T-helper 2 cell treated with Interferon-gamma antibody and Interleukin-4, amounts not matched to agents 5 μg/mL and 100 μg/mL, for 36 hours (primary cell): ENCODE results near the gene ZBTB4.

Experiments used
- DNase-seq: peaks from one replicate; pipeline ENCODE4 v3.0.0; 2021; ENCODE audit warnings: low spot score
- H3K27ac Mint-ChIP-seq: one replicate; pipeline ENCODE4 v1.8.0; 2021; ENCODE audit warnings: mild to moderate bottlenecking, mixed read lengths
- H3K27me3 Mint-ChIP-seq: one replicate; pipeline ENCODE4 v1.8.0; 2021; ENCODE audit warnings: low read depth, mixed read lengths
- H3K36me3 Mint-ChIP-seq: one replicate; pipeline ENCODE4 v1.8.0; 2021; ENCODE audit warnings: low read depth, mixed read lengths
- H3K4me1 Mint-ChIP-seq: one replicate; pipeline ENCODE4 v1.8.0; 2021; ENCODE audit warnings: low read depth, mixed read lengths
- H3K4me3 Mint-ChIP-seq: one replicate; pipeline ENCODE4 v1.8.0; 2022; ENCODE audit warnings: mild to moderate bottlenecking, moderate library complexity, mixed read lengths
- H3K9me3 Mint-ChIP-seq: one replicate; pipeline ENCODE4 v1.8.0; 2021; ENCODE audit warnings: mixed read lengths

ZBTB4 gene, protein sequence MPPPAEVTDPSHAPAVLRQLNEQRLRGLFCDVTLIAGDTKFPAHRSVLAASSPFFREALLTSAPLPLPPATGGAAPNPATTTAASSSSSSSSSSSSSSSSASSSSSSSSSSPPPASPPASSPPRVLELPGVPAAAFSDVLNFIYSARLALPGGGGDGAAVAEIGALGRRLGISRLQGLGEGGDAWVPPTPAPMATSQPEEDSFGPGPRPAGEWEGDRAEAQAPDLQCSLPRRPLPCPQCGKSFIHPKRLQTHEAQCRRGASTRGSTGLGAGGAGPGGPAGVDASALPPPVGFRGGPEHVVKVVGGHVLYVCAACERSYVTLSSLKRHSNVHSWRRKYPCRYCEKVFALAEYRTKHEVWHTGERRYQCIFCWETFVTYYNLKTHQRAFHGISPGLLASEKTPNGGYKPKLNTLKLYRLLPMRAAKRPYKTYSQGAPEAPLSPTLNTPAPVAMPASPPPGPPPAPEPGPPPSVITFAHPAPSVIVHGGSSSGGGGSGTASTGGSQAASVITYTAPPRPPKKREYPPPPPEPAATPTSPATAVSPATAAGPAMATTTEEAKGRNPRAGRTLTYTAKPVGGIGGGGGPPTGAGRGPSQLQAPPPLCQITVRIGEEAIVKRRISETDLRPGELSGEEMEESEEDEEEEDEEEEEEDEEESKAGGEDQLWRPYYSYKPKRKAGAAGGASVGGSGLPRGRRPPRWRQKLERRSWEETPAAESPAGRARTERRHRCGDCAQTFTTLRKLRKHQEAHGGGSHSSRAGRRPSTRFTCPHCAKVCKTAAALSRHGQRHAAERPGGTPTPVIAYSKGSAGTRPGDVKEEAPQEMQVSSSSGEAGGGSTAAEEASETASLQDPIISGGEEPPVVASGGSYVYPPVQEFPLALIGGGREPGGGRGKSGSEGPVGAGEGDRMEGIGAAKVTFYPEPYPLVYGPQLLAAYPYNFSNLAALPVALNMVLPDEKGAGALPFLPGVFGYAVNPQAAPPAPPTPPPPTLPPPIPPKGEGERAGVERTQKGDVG

DNA sequence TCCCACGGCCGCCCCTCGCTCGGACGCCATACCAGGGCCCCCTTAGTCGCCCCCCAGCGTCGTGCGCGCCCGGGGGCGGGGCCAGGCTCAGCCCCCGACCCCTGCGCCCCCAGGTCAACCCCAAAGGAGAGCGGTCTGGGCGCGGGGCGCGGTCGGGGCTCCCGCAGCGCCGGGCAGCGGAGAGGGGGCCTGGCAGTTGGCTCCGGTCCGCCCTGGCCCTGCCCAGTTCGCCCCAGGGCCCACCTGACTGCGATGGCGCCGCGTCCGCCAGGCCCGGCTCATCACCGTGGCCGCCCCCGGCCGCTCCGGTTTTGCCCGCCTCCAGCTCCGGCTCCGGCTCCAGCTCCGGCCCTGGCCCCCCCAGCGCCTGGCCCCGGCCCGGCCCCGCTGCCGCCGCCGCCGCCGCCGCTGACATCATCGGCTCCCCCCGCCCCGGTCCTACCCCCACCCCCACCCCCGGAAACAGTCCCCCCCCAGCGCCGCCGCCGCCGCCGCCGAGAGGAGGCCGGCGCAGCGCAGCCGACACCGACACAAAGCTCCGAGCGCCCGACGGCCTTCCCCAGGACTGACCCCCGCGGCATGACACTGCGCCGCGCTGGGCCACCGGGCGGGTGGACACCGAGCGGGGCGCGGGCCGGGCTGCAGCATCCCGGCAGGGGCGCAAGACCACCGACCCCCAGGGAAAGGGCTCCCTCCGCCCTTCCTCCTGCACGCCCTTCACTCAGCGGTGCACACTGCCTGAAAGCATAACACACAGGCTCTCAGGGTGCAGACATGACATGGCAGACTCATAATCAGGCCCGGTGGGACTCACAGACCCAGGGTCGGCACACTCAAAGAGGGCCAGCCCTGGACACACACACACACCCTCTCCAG, at the start of gene ZBTB4:
TSS of gene ZBTB4 (minus strand) at position 419 of the 876 bp plus-strand sequence. CDS start 12,830 bp downstream, outside the sequence.
- no peaks in the 10 kb centered on the region for H3K9me3 Mint-ChIP-seq
- peaks cover 41% of the 10 kb centered on the region for H3K4me1 Mint-ChIP-seq
- peak; percentile 61 for DNase-seq
- no peaks in the 10 kb centered on the region for H3K36me3 Mint-ChIP-seq
- no peaks in the 10 kb centered on the region for H3K27me3 Mint-ChIP-seq
- H3K27ac Mint-ChIP-seq: peak within 1 kb of the TSS; percentile 91
- peak within 1 kb of the TSS; percentile 89 for H3K4me3 Mint-ChIP-seq

DNA sequence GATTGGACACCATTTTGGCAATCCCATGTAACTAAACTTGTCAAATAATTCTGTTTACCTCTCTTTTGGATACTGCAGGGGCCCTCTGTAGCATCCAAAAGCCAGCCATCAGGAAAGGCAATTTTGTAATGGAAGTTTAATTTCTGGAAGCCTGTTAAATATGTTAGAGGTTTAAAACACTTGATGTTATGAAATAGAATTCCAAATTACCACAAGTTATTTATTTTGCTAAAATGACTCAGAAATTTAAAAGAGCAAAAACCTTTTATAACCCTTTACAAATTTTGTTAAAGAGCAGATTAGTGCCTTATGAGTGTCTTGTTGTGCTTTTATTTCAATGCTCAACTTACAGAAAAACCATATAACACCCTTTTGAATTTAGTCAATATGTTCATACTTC, 49.4 kb upstream of the ZBTB4 start:
- Mint-ChIP-seq H3K36me3 (no peaks in the 10 kb centered on the region), H3K4me1 (no peaks in the 10 kb centered on the region), H3K27me3 (no peaks in the 10 kb centered on the region), H3K27ac (no peak overlapping the region), H3K4me3 (no peak overlapping the region), H3K9me3 (peaks cover 18% of the 10 kb centered on the region)
- DNase-seq: no peak

DNA sequence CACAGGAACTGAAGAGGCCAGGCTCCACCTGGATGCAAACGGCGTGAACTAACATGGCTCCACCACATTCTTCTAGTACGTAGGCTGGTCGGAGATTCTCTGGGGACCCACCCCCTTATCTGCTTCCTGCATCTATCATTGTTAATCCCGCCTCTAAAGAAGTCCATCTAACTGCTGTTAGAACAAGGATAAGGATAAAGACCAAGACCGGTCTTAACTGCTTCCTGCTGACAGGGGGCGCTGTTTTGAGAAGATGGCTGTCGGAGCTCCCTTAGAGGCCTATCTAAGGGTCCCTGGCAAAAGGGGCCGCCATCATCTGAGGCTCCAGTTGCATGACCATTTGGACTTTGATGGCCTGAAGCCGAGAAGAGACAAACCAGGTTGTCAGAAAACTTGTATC, 43.6 kb upstream of the ZBTB4 start:
- Mint-ChIP-seq H3K27me3 (no peaks in the 10 kb centered on the region), H3K4me3 (no peak overlapping the region), H3K36me3 (no peaks in the 10 kb centered on the region), H3K4me1 (peaks cover 4% of the 10 kb centered on the region), H3K27ac (no peak overlapping the region), H3K9me3 (peaks cover 8% of the 10 kb centered on the region)
- DNase-seq: peak; percentile 23

DNA sequence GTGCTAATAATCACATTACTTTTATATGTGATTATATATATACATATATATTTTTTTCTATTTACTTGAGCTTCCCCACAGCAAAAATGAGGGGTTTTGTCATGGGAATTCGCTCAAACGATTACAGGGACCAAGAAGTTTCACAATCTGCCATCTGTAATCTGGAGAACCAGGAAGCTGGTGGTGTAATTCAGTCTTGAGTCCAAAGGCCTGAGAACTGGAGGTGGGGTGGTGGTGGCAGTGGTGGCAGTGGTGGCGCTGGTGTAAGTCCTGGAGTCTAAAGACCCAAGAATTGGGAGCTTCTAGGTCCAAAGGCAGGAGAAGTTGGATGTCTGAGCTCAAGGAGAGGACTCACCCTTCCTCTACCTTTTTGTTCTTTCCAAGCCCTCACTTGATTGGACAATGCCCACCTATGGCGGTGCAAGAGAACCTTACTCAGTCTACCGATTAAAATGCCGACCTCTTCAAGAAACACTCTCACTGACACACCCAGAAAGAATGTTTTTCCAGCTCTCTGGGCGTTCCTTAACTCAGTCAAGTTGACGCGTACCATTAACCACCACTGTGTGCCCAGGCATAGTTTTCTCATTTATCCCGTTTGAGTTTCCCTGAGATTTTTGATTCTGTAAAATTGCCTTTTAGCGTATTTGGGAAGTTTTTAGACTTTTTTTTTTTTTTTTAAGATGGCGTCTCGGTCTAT, 36.6 kb upstream of the ZBTB4 start:
- Mint-ChIP-seq H3K36me3 (peaks cover 34% of the 10 kb centered on the region), H3K27ac (no peak overlapping the region), H3K9me3 (no peaks in the 10 kb centered on the region), H3K4me3 (no peak overlapping the region), H3K4me1 (no peaks in the 10 kb centered on the region), H3K27me3 (no peaks in the 10 kb centered on the region)
- DNase-seq: no peak

DNA sequence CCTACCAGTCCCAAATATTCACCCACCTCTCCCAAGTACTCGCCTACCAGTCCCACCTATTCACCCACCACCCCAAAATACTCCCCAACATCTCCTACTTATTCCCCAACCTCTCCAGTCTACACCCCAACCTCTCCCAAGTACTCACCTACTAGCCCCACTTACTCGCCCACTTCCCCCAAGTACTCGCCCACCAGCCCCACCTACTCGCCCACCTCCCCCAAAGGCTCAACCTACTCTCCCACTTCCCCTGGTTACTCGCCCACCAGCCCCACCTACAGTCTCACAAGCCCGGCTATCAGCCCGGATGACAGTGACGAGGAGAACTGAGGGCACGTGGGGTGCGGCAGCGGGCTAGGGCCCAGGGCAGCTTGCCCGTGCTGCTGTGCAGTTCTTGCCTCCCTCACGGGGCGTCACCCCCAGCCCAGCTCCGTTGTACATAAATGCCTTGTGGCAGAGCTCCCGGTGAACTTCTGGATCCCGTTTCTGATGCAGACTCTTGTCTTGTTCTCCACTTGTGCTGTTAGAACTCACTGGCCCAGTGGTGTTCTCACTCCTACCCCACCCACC, 34.5 kb upstream of the ZBTB4 start:
- Mint-ChIP-seq H3K4me1 (no peaks in the 10 kb centered on the region), H3K27ac (no peak overlapping the region), H3K27me3 (no peaks in the 10 kb centered on the region), H3K9me3 (no peaks in the 10 kb centered on the region), H3K36me3 (peaks cover 50% of the 10 kb centered on the region), H3K4me3 (no peak overlapping the region)
- DNase-seq: no peak

DNA sequence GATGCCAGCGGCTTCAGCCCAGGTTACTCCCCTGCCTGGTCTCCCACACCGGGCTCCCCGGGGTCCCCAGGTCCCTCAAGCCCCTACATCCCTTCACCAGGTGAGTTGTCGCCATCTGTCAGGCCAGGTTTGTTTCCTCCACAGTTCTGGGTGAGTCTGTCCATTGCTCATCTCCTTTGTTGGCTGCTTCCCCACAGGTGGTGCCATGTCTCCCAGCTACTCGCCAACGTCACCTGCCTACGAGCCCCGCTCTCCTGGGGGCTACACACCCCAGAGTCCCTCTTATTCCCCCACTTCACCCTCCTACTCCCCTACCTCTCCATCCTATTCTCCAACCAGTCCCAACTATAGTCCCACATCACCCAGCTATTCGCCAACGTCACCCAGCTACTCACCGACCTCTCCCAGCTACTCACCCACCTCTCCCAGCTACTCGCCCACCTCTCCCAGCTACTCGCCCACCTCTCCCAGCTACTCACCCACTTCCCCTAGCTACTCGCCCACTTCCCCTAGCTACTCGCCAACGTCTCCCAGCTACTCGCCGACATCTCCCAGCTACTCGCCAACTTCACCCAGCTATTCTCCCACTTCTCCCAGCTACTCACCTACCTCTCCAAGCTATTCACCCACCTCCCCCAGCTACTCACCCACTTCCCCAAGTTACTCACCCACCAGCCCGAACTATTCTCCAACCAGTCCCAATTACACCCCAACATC, 33.6 kb upstream of the ZBTB4 start:
- Mint-ChIP-seq H3K4me3 (no peak overlapping the region), H3K4me1 (no peaks in the 10 kb centered on the region), H3K27ac (no peak overlapping the region), H3K36me3 (peaks cover 58% of the 10 kb centered on the region), H3K27me3 (no peaks in the 10 kb centered on the region), H3K9me3 (no peaks in the 10 kb centered on the region)
- no peak for DNase-seq

DNA sequence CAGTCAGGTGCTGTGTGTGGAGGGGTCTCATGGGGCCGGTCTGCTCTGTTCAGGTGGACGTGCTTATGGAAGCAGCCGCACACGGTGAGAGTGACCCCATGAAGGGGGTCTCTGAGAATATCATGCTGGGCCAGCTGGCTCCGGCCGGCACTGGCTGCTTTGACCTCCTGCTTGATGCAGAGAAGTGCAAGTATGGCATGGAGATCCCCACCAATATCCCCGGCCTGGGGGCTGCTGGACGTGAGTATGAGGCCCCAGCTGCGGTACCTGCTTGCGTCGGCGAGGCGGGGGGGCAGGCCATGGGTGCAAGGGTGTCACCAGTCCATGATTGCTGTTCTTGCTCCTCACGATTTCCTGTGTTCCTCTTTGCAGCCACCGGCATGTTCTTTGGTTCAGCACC, 32.7 kb upstream of the ZBTB4 start:
- no peak for DNase-seq
- Mint-ChIP-seq H3K4me3 (no peak overlapping the region), H3K27ac (no peak overlapping the region), H3K9me3 (no peaks in the 10 kb centered on the region), H3K27me3 (no peaks in the 10 kb centered on the region), H3K4me1 (no peaks in the 10 kb centered on the region), H3K36me3 (peaks cover 61% of the 10 kb centered on the region)

DNA sequence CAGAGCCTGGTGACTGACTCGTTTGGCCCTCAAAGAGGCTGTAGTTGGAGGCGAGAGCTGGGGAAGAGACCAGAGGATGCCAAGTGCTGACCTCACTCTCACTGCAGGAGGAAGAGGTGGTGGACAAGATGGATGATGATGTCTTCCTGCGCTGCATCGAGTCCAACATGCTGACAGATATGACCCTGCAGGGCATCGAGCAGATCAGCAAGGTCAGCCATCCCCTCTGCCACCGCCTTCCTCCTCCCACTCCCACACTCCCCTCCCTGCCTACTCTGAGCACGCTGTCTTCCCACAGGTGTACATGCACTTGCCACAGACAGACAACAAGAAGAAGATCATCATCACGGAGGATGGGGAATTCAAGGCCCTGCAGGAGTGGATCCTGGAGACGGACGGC, 31.7 kb upstream of the ZBTB4 start:
- H3K4me3 Mint-ChIP-seq: no peak overlapping the region
- H3K36me3 Mint-ChIP-seq: peaks cover 70% of the 10 kb centered on the region
- no peak overlapping the region for H3K27ac Mint-ChIP-seq

DNA sequence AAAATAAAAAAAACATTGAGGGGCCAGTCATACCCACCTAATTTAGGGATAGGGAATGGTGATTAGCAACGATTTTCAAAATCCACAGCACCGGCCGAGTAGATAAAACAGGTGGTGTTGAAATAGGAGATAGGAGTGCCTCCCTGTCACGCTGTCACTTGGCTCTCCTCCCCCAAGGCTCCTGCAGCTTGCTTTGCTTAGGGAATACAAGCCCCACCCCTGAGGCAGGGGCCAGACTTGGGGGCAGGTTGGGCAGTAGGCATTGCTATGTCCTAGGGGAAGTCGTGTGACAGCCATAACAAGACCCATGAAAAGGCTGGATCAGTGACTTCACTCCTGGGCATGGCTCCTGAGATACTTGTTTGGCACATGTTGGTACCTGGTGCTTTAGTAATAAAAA, 30.5 kb upstream of the ZBTB4 start:
- Mint-ChIP-seq H3K36me3 (peaks cover 74% of the 10 kb centered on the region), H3K27me3 (no peaks in the 10 kb centered on the region), H3K9me3 (no peaks in the 10 kb centered on the region), H3K27ac (no peak overlapping the region), H3K4me1 (no peaks in the 10 kb centered on the region), H3K4me3 (no peak overlapping the region)
- no peak for DNase-seq

More for the DNA sequence above, 31.7 kb upstream of the ZBTB4 start:
- no peak for DNase-seq
- H3K9me3 Mint-ChIP-seq: no peaks in the 10 kb centered on the region
- no peaks in the 10 kb centered on the region for H3K27me3 Mint-ChIP-seq
- H3K4me1 Mint-ChIP-seq: no peaks in the 10 kb centered on the region

DNA sequence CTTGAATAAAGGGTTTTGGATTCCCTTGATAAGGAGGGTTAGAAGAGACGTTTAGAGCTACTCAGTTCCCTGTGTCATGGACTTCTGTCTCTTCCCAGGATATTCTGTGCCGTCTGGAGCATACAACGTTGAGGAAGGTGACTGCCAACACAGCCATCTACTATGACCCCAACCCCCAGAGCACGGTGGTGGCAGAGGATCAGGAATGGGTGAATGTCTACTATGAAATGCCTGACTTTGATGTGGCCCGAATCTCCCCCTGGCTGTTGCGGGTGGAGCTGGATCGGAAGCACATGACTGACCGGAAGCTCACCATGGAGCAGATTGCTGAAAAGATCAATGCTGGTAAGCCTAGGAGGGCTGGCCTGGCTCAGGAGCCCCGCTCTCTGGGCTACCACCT, 29.4 kb upstream of the ZBTB4 start:
- no peaks in the 10 kb centered on the region for H3K4me1 Mint-ChIP-seq
- DNase-seq: no peak
- H3K4me3 Mint-ChIP-seq: no peak overlapping the region
- H3K27ac Mint-ChIP-seq: no peak overlapping the region
- peaks cover 74% of the 10 kb centered on the region for H3K36me3 Mint-ChIP-seq
- no peaks in the 10 kb centered on the region for H3K27me3 Mint-ChIP-seq
- H3K9me3 Mint-ChIP-seq: no peaks in the 10 kb centered on the region

DNA sequence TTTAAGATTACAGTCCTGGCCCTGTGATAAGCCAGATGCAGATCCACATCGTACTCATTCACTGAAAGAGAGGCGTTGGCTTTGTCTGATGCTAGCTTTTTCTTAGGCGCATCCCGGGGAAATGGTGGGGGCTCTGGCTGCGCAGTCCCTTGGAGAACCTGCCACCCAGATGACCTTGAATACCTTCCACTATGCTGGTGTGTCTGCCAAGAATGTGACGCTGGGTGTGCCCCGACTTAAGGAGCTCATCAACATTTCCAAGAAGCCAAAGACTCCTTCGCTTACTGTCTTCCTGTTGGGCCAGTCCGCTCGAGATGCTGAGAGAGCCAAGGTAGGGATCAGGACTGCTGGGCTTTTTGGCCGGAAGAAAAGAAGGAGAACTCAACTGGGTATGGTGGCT, 28.7 kb upstream of the ZBTB4 start:
- Mint-ChIP-seq H3K4me1 (no peaks in the 10 kb centered on the region), H3K36me3 (peaks cover 72% of the 10 kb centered on the region), H3K27me3 (no peaks in the 10 kb centered on the region), H3K4me3 (no peak overlapping the region), H3K27ac (no peak overlapping the region), H3K9me3 (no peaks in the 10 kb centered on the region)
- DNase-seq: no peak

DNA sequence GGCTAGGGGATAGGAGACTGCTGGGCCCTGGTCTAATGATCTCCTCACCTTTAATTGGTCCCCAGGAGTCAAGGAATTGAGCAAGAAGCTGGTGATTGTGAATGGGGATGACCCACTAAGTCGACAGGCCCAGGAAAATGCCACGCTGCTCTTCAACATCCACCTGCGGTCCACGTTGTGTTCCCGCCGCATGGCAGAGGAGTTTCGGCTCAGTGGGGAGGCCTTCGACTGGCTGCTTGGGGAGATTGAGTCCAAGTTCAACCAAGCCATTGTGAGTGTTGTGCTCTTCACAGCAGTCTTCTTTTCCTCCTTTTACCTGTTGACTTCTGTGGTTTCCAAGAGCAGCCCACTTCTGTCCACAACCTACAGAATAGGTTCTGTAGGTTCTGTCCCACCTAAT, 24.1 kb upstream of the ZBTB4 start:
- Mint-ChIP-seq H3K9me3 (no peaks in the 10 kb centered on the region), H3K4me3 (no peak overlapping the region), H3K36me3 (peaks cover 70% of the 10 kb centered on the region), H3K27me3 (no peaks in the 10 kb centered on the region), H3K4me1 (no peaks in the 10 kb centered on the region), H3K27ac (no peak overlapping the region)
- no peak for DNase-seq
